A549 (cell line): ENCODE data around the gene IRX2. TPM values are rescaled to one million over a fixed set of nuclear protein-coding genes. Genes with fewer than 3 reads are reported as not detected.

Experiments
- ATAC-seq, 2 experiments: fragments of 200-7000 bp in 1 of 2; fragments of >200 bp in 1 of 2; cut with Nextera tagmentation in 1 of 2; cut with Tn5 transposase in 1 of 2; 3 replicates each; pipeline versions ENCODE4 v1.8.0 to v1.9.1; 2018 to 2020; ENCODE audit warnings: mild to moderate bottlenecking in 1 of 2, moderate library complexity in 1 of 2
- CTCF ChIA-PET: fragments of 300-600 bp; sonication (Branson Sonifier 250); formaldehyde crosslinking; extraction: SDS; loops from one replicate; lab custom pipeline; 2021; ENCODE audit warnings: antibody characterized with exemption, inconsistent platforms; lab: Yijun Ruan, JAX
- POLR2A ChIA-PET: fragments of 350-600 bp; formaldehyde crosslinking; extraction: SDS; loops from one replicate; lab custom pipeline; 2021; ENCODE audit warnings: antibody characterized with exemption, inconsistent platforms; lab: Yijun Ruan, JAX
- DNase-seq, 2 experiments: peaks; one replicate each; pipeline versions ENCODE4 v3.0.0 to v3.0.0-alpha.2; 2011 to 2016; ENCODE audit warnings: low read depth in 1 of 2, low spot score in 1 of 2
- FAIRE-seq: peaks from 2 replicates; lab custom pipeline; 2011; peaks lifted over from hg19 to GRCh38; lab: Jason Lieb, UNC
- H3K27ac ChIP-seq, 2 experiments: fragments of >200 bp; sonication (Bioruptor Twin); formaldehyde crosslinking; 3 replicates each; pipeline ENCODE4 v1.5.1; 2016 to 2017
- H3K4me1 ChIP-seq: fragments of >200 bp; sonication (Bioruptor Twin); formaldehyde crosslinking; 3 replicates; pipeline ENCODE4 v1.6.1; 2016
- H3K4me2 ChIP-seq: fragments of >200 bp; sonication (Bioruptor Twin); formaldehyde crosslinking; 3 replicates; pipeline ENCODE4 v1.6.1; 2016
- H3K4me3 ChIP-seq: fragments of >200 bp; sonication (Bioruptor Twin); formaldehyde crosslinking; 3 replicates; pipeline ENCODE4 v1.5.1; 2016
- H3K9me3 ChIP-seq: fragments of >200 bp; sonication (Bioruptor Twin); formaldehyde crosslinking; 3 replicates; pipeline ENCODE4 v1.6.1; 2016
- CBX2 ChIP-seq: fragments of 200-600 bp; sonication (generic); IDR thresholded peaks from 2 replicates; pipeline ENCODE4 v1.6.1; 2016; ENCODE audit warnings: low read depth, mild to moderate bottlenecking, borderline replicate concordance
- CHD2 ChIP-seq: fragments of 150-350 bp; IDR thresholded peaks from 2 replicates; pipeline ENCODE4 v1.6.1; 2014; ENCODE audit warnings: low read length; ENCODE audit not compliant: partially characterized antibody
- CTCF ChIP-seq: fragments of >200 bp; sonication (Bioruptor Twin); formaldehyde crosslinking; IDR thresholded peaks from 3 replicates; pipeline ENCODE4 v1.5.1; 2016
- EHF ChIP-seq: fragments of 250-450 bp; sonication (Bioruptor Pico); IDR thresholded peaks from 2 replicates; pipeline ENCODE4 v1.5.0; 2020; ENCODE audit warnings: mild to moderate bottlenecking
- EP300 ChIP-seq, 2 experiments: fragments of >200 bp; sonication (Bioruptor Twin); formaldehyde crosslinking; IDR thresholded peaks; 2 replicates in 1 of 2; 3 replicates in 1 of 2; pipeline ENCODE4 v1.6.1; 2016 to 2017
- FOSB ChIP-seq: fragments of 250-450 bp; sonication (Bioruptor Pico); IDR thresholded peaks from 2 replicates; pipeline ENCODE4 v1.5.0; 2020; ENCODE audit warnings: mild to moderate bottlenecking, moderate library complexity
- GATA3 ChIP-seq: IDR thresholded peaks from 2 replicates; pipeline ENCODE4 v1.6.1; 2012; ENCODE audit warnings: borderline replicate concordance
- HOXA7 ChIP-seq: fragments of 250-450 bp; sonication (Bioruptor Pico); IDR thresholded peaks from 2 replicates; pipeline ENCODE4 v1.5.0; 2020; ENCODE audit warnings: mild to moderate bottlenecking, moderate library complexity
- HOXB5 ChIP-seq: fragments of 250-450 bp; sonication (Bioruptor Pico); IDR thresholded peaks from 2 replicates; pipeline ENCODE4 v1.5.0; 2020; ENCODE audit warnings: mild to moderate bottlenecking, moderate library complexity
- JUNB ChIP-seq: fragments of >200 bp; sonication (Bioruptor Twin); formaldehyde crosslinking; IDR thresholded peaks from 2 replicates; pipeline ENCODE4 v1.6.1; 2016
- KDM5A ChIP-seq: fragments of 200-600 bp; sonication (generic); IDR thresholded peaks from 2 replicates; pipeline ENCODE4 v1.6.1; 2016; ENCODE audit warnings: antibody characterized with exemption, mild to moderate bottlenecking
- MAX ChIP-seq: IDR thresholded peaks from 2 replicates; pipeline ENCODE4 v1.6.1; 2012
- MYC ChIP-seq: IDR thresholded peaks from 2 replicates; pipeline ENCODE4 v1.6.1; 2012; ENCODE audit warnings: mild to moderate bottlenecking, inconsistent platforms, low read length, improper control_type of control experiment, borderline replicate concordance
- NFE2L2 ChIP-seq: fragments of 150-350 bp; conservative IDR thresholded peaks from 2 replicates; pipeline ENCODE4 v1.6.1; 2014; ENCODE audit warnings: low read length
- NPAS2 ChIP-seq: fragments of 250-450 bp; sonication (Bioruptor Pico); IDR thresholded peaks from 2 replicates; pipeline ENCODE4 v1.8.0; 2022; ENCODE audit warnings: mild to moderate bottlenecking, moderate library complexity, borderline replicate concordance
- RCOR1 ChIP-seq: fragments of 150-350 bp; IDR thresholded peaks from 2 replicates; pipeline ENCODE4 v1.6.1; 2014; ENCODE audit warnings: antibody characterized with exemption, low read length, low read depth
- RNF2 ChIP-seq: fragments of 200-600 bp; sonication (generic); IDR thresholded peaks from 2 replicates; pipeline ENCODE4 v1.6.1; 2016; ENCODE audit warnings: low read depth, mild to moderate bottlenecking, antibody characterized with exemption, moderate library complexity, borderline replicate concordance
- SREBF2 ChIP-seq: fragments of 450-650 bp; IDR thresholded peaks from 2 replicates; pipeline ENCODE4 v1.6.1; 2014; ENCODE audit warnings: mild to moderate bottlenecking, moderate library complexity
- ZFP36 ChIP-seq: fragments of 450-650 bp; IDR thresholded peaks from 2 replicates; pipeline ENCODE4 v1.6.1; 2014; ENCODE audit warnings: borderline replicate concordance; ENCODE audit not compliant: partially characterized antibody
- ZSCAN20 ChIP-seq: fragments of 250-450 bp; sonication (Bioruptor Pico); IDR thresholded peaks from 2 replicates; pipeline ENCODE4 v1.8.0; 2022; ENCODE audit warnings: mild to moderate bottlenecking, moderate library complexity
- WGBS: methylation state at CpG from one replicate; pipeline ENCODE4 v1.1.6; 2017; ENCODE audit errors: missing lambda C conversion rate; 5-methylcytosine and 5-hydroxymethylcytosine counted together
- polyA plus RNA-seq, 4 experiments: library from polyadenylated mRNA; depleted of rRNA in 3 of 4; stranded (reverse); fragments of >200 nt; fragmentation: RNase III in 1 of 4; extraction: RNeasy Plus Mini Kit Qiagen cat#74134 plus additional on column Dnase treatment in 1 of 4; gene quantifications; 2 replicates in 3 of 4; 3 replicates in 1 of 4; pipeline ENCODE4 v1.2.3, GENCODE V29; 2011 to 2017
- TF ChIP-seq, protein P1 (sequence below): IDR thresholded peaks from 2 replicates; pipeline ENCODE4 v1.6.1; 2012; ENCODE audit warnings: low read depth, borderline replicate concordance

IRX2 gene
- polyA plus RNA-seq, 2 of the 4 experiments (the other 2 are of a cell fraction) = 0.30 to 0.67 TPM

DNA sequence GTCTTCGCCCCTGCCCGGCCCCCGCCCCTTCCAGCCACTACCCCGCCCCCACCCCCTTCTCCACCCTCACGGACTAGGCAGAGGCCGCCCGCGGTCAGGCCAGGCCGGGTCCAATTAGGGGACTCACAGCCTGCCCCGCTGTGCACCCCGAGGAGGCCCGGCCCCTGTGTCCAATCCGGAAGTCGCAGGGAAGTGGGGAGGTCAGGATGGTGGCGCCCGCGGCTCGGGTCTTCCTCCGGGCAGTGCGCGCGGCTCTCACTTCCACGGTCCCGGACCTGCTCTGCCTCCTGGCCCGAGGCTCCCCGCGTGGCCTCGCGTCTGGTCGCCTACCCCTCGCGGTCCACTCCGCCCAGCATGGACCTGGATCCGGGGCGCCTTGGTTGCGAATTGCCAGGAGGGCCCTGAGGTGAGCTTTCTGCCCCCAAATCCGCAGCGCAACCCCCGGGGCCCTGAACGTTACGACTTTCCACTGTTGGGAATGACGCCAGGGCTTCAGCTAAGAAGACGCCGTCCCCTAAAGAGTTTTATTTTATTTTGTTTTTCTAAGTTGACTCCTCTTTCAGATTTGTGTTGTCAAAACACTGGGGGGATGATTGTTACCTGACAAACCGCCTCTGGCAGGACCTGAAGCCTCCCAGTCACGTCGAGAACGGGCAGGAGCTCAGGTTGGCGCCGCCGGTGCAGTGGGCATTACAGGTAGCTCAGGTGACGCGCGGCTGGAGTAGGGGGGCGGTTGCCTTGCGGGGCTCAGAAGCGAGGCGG, 763 bp upstream of the IRX2 start:
- ATAC-seq = peak; percentile 30 to 32; a peak in 5 of 6 replicates
- POLR2A ChIA-PET = interaction anchor here (0.8 kb wide), 1 partner anchor 24 kb away, joined by 3 read pairs; no protein-coding TSS in a partner anchor
- TF ChIP-seq EP300 (IDR thresholded peaks at IDR 0.05) = no peak
- no peak for TF ChIP-seq RCOR1
- no peak for TF ChIP-seq KDM5A
- TF ChIP-seq, all 56 proteins: peak for 0
- 40% methylated on average over 37 of the region's 58 CpGs for WGBS
- H3K4me3 ChIP-seq = peak overlapping the region; percentile 49
- peak overlapping the region; percentile 66 to 83 for H3K27ac ChIP-seq
- FAIRE-seq (no peak), DNase-seq (no peak)
- H3K4me2 ChIP-seq = peak overlapping the region; percentile 85
- CTCF ChIA-PET = no interaction called here
- no peaks in the 10 kb centered on the region for H3K9me3 ChIP-seq
- H3K4me1 ChIP-seq = peaks cover 4% of the 10 kb centered on the region; the same call in 1 of the 3 replicates

DNA sequence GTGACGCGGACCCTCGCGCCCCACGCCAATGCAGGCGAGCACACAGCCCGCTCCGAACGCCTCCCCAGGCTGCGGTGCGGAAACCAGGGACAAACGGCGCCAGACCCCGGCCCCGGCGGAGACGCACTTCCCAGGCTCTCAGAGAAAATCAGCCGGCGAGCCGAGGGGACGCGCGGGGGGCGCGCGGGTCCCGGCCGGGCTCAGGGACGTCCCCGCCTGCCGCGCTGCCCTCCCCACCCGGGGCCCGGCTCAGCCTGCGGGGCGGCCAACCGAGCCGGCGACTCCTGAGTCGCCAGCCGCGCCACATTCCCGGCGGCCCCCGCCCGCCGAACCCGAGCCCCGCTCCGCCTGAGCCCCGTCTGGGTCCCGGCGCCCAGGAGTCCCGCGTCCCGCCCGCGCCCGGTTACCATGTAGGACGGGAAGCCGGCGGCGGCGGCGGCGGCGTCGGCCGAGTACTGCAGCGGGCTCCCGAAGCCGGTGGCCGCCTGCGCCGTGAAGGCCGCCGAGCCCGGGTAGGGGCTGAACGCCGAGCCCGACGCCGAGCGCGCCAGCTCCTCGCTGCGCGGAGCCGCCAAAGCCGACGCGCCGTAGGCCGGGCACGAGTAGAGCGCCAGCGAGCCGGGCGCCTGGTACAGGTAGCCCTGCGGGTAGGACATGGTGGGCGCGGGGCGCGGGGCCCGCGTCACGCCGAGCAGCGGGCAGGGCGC, 566 bp downstream of the IRX2 start:
- peaks cover 3% of the 10 kb centered on the region; the same call in 1 of the 3 replicates for H3K4me1 ChIP-seq
- WGBS = 25% methylated on average over 18 of the region's 110 CpGs
- ATAC-seq (peak in 1 of 2 experiments; percentile 31; a peak in 3 of 6 replicates), FAIRE-seq (no peak), DNase-seq (no peak)
- peak overlapping the region; percentile 49 for H3K4me3 ChIP-seq
- ChIA-PET POLR2A (no interaction called here), CTCF (no interaction called here)
- peak overlapping the region; percentile 85 for H3K4me2 ChIP-seq
- H3K27ac ChIP-seq = peak overlapping the region; percentile 11 to 83; a peak in 3 of 6 replicates
- H3K9me3 ChIP-seq = no peaks in the 10 kb centered on the region
- TF ChIP-seq HOXB5 (no peak), NFE2L2 (no peak), EP300 (IDR thresholded peaks at IDR 0.05) (no peak), NPAS2 (CRISPR knock-in tag) (no peak), ZSCAN20 (CRISPR knock-in tag) (no peak), ZFP36 (no peak), SREBF2 (no peak)

DNA sequence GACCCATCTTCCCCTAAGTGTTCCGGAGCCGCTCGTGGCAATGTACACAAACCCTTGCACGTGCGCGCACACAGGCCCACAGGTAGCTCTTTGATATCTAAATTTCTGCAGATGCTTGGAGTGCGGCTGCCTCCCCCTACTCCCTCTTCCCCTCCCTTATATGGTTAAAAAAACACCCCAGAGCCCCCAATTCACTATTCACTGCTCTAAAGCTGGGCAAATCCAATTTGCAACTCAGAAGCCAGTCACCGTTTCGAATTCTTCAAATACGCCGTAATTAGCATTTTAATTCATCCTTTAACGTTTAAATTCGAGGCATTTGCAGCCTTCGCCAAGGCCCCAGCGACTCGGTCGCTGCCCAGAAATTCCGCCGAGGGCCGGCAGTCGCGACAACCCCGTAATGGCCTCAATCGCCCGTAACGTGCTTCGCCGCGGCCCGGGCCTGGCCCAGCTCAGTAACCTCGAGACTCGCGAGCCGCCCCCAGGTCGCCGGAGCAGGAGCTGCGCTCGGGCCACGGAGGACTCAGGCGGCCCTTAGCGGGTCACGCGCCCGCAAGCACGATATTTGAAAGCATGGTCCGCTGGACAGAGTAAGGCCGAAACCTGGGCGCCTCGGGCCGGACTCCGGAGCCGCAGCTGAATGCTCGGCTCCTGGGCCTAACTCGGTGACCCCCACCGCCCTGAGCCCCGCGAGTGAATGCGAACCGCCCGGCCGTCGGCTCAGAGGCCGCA, 1.3 kb downstream of the IRX2 start:
- H3K4me3 ChIP-seq = peak overlapping the region; percentile 49
- no peak for DNase-seq
- FAIRE-seq = no peak
- no peaks in the 10 kb centered on the region for H3K9me3 ChIP-seq
- TF ChIP-seq FOSB = no peak
- TF ChIP-seq ZSCAN20 (CRISPR knock-in tag) = no peak
- TF ChIP-seq JUNB = no peak
- no peak for TF ChIP-seq NPAS2 (CRISPR knock-in tag)
- no peak for TF ChIP-seq CBX2
- TF ChIP-seq CHD2 = no peak
- no peak for TF ChIP-seq KDM5A
- no peak for TF ChIP-seq GATA3
- TF ChIP-seq, protein P1, sequence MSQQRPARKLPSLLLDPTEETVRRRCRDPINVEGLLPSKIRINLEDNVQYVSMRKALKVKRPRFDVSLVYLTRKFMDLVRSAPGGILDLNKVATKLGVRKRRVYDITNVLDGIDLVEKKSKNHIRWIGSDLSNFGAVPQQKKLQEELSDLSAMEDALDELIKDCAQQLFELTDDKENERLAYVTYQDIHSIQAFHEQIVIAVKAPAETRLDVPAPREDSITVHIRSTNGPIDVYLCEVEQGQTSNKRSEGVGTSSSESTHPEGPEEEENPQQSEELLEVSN = no peak
- TF ChIP-seq NFE2L2 = no peak
- TF ChIP-seq EHF (CRISPR knock-in tag) = no peak
- TF ChIP-seq HOXA7 (CRISPR knock-in tag) = no peak
- TF ChIP-seq MYC = no peak
- TF ChIP-seq MAX = no peak
- no peak for TF ChIP-seq CTCF
- TF ChIP-seq RNF2 = no peak
- peak overlapping the region; percentile 85 for H3K4me2 ChIP-seq
- H3K4me1 ChIP-seq = no peaks in the 10 kb centered on the region; the same call in 2 of the 3 replicates
- WGBS = 81% methylated on average over 29 of the region's 63 CpGs
- no peak overlapping the region for H3K27ac ChIP-seq
- no peak for ATAC-seq
- ChIA-PET CTCF (no interaction called here), POLR2A (no interaction called here)
